WTC11 (cell line): ENCODE data around the gene OR5K3. TPM values are rescaled to one million over a fixed set of nuclear protein-coding genes. Genes with fewer than 3 reads are reported as not detected.

Source experiments
- ATAC-seq: fragments of 200-7000 bp; cut with Tn5 transposase; 2 replicates; pipeline ENCODE4 v1.10.0; 2021; ENCODE audit warnings: mild to moderate bottlenecking, moderate library complexity
- CTCF ChIA-PET: fragments of 300-600 bp; sonication (Branson Sonifier 250); formaldehyde crosslinking; loops from one replicate; lab custom pipeline; 2021; ENCODE audit warnings: antibody characterized with exemption; lab: Charles Lee
- POLR2A ChIA-PET: fragments of 350-600 bp; sonication (Branson Sonifier 250); formaldehyde crosslinking; loops from one replicate; lab custom pipeline; 2021; ENCODE audit warnings: antibody characterized with exemption; lab: Charles Lee
- DNase-seq: peaks from one replicate; pipeline ENCODE4 v3.0.0; 2021; ENCODE audit warnings: low spot score
- H3K27ac Mint-ChIP-seq: 2 replicates; pipeline ENCODE4 v1.8.0; 2021; ENCODE audit warnings: mixed read lengths
- H3K27me3 Mint-ChIP-seq: 2 replicates; pipeline ENCODE4 v1.8.0; 2021; ENCODE audit warnings: low read depth, mild to moderate bottlenecking, moderate library complexity, mixed read lengths
- H3K36me3 Mint-ChIP-seq: 2 replicates; pipeline ENCODE4 v1.8.0; 2021; ENCODE audit warnings: mixed read lengths
- H3K4me1 Mint-ChIP-seq: 2 replicates; pipeline ENCODE4 v1.8.0; 2022; ENCODE audit warnings: mixed read lengths
- H3K4me3 Mint-ChIP-seq: 2 replicates; pipeline ENCODE4 v1.8.0; 2021; ENCODE audit warnings: mild to moderate bottlenecking, moderate library complexity, mixed read lengths
- H3K9me3 Mint-ChIP-seq: 2 replicates; pipeline ENCODE4 v1.8.0; 2021; ENCODE audit warnings: mixed read lengths
- CBFB ChIP-seq: sonication (generic); formaldehyde crosslinking; IDR thresholded peaks from 2 replicates; pipeline ENCODE4 v1.8.1; 2022; ENCODE audit warnings: mild to moderate bottlenecking, low read depth, missing genetic modification reagents
- E2F1 ChIP-seq: sonication (generic); formaldehyde crosslinking; IDR thresholded peaks from 2 replicates; pipeline ENCODE4 v1.8.0; 2022; ENCODE audit warnings: mild to moderate bottlenecking, missing genetic modification reagents
- ELF4 ChIP-seq: sonication (generic); formaldehyde crosslinking; IDR thresholded peaks from 2 replicates; pipeline ENCODE4 v1.8.1; 2022; ENCODE audit warnings: low read depth, mild to moderate bottlenecking, moderate library complexity, missing genetic modification reagents
- EMX1 ChIP-seq: fragments of 250-450 bp; sonication (Bioruptor Pico); IDR thresholded peaks from 2 replicates; pipeline ENCODE4 v1.8.0; 2021; ENCODE audit warnings: mild to moderate bottlenecking
- ESRRA ChIP-seq: sonication (generic); formaldehyde crosslinking; IDR thresholded peaks from 2 replicates; pipeline ENCODE4 v1.8.1; 2022; ENCODE audit warnings: mild to moderate bottlenecking, missing genetic modification reagents, borderline replicate concordance
- FOXK1 ChIP-seq: sonication (generic); formaldehyde crosslinking; IDR thresholded peaks from 2 replicates; pipeline ENCODE4 v1.8.0; 2022; ENCODE audit warnings: mild to moderate bottlenecking, moderate library complexity, missing genetic modification reagents
- GTF2I ChIP-seq: fragments of 250-450 bp; sonication (Bioruptor Pico); conservative IDR thresholded peaks from 2 replicates; pipeline ENCODE4 v1.4.0; 2021; ENCODE audit warnings: mild to moderate bottlenecking
- IRF1 ChIP-seq: sonication (generic); formaldehyde crosslinking; IDR thresholded peaks from 2 replicates; pipeline ENCODE4 v1.8.0; 2023; ENCODE audit warnings: missing genetic modification reagents
- MLX ChIP-seq: sonication (generic); formaldehyde crosslinking; IDR thresholded peaks from 2 replicates; pipeline ENCODE4 v1.8.1; 2023; ENCODE audit warnings: mild to moderate bottlenecking, missing genetic modification reagents, moderate library complexity
- NFE2L1 ChIP-seq: sonication (generic); formaldehyde crosslinking; IDR thresholded peaks from 2 replicates; pipeline ENCODE4 v1.8.1; 2023; ENCODE audit warnings: missing genetic modification reagents
- NFYB ChIP-seq: sonication (generic); formaldehyde crosslinking; conservative IDR thresholded peaks from 2 replicates; pipeline ENCODE4 v1.8.0; 2022; ENCODE audit warnings: low read depth, missing genetic modification reagents
- NR1H2 ChIP-seq: sonication (generic); formaldehyde crosslinking; IDR thresholded peaks from 2 replicates; pipeline ENCODE4 v1.9.0; 2021; ENCODE audit warnings: mild to moderate bottlenecking, moderate library complexity, missing genetic modification reagents
- OVOL2 ChIP-seq: fragments of 250-450 bp; sonication (Bioruptor Pico); IDR thresholded peaks from 2 replicates; pipeline ENCODE4 v1.9.0; 2021; ENCODE audit warnings: mild to moderate bottlenecking, borderline replicate concordance
- SMAD3 ChIP-seq: sonication (generic); formaldehyde crosslinking; IDR thresholded peaks from 2 replicates; pipeline ENCODE4 v1.8.0; 2022; ENCODE audit warnings: missing genetic modification reagents, mild to moderate bottlenecking, borderline replicate concordance
- TEAD1 ChIP-seq: sonication (generic); formaldehyde crosslinking; IDR thresholded peaks from 2 replicates; pipeline ENCODE4 v1.8.0; 2022; ENCODE audit warnings: mild to moderate bottlenecking, missing genetic modification reagents
- TP53 ChIP-seq: sonication (generic); formaldehyde crosslinking; IDR thresholded peaks from 2 replicates; pipeline ENCODE4 v1.8.1; 2023; ENCODE audit warnings: mild to moderate bottlenecking, missing genetic modification reagents
- USF2 ChIP-seq: sonication (generic); formaldehyde crosslinking; IDR thresholded peaks from 2 replicates; pipeline ENCODE4 v1.8.1; 2023; ENCODE audit warnings: mild to moderate bottlenecking, missing genetic modification reagents, moderate library complexity
- ZNF138 ChIP-seq: sonication (generic); formaldehyde crosslinking; conservative IDR thresholded peaks from 2 replicates; pipeline ENCODE4 v1.8.1; 2022; ENCODE audit warnings: mild to moderate bottlenecking, moderate library complexity, missing genetic modification reagents
- ZNF281 ChIP-seq: sonication (generic); formaldehyde crosslinking; IDR thresholded peaks from 2 replicates; pipeline ENCODE4 v1.8.0; 2023; ENCODE audit warnings: mild to moderate bottlenecking, missing genetic modification reagents
- ZNF425 ChIP-seq: fragments of 250-450 bp; sonication (Bioruptor Pico); conservative IDR thresholded peaks from 2 replicates; pipeline ENCODE4 v1.9.0; 2021; ENCODE audit warnings: mild to moderate bottlenecking
- ZNF512 ChIP-seq: sonication (generic); formaldehyde crosslinking; IDR thresholded peaks from 2 replicates; pipeline ENCODE4 v1.8.1; 2022; ENCODE audit warnings: missing genetic modification reagents, borderline replicate concordance
- total RNA-seq: library from RNA; stranded (reverse); gene quantifications from 3 replicates; pipeline ENCODE4 v1.2.3, GENCODE V29; 2021

Gene OR5K3
- total RNA-seq, 1 experiment from 2014 or later: not detected

- ChIA-PET CTCF (no interaction called here), POLR2A (no interaction called here)
- Mint-ChIP-seq H3K4me1 (no peaks in the 10 kb centered on the region), H3K27ac (no peak overlapping the region), H3K27me3 (no peaks in the 10 kb centered on the region), H3K4me3 (no peak overlapping the region), H3K9me3 (no peaks in the 10 kb centered on the region), H3K36me3 (no peaks in the 10 kb centered on the region)
- ATAC-seq: no peak
- TF ChIP-seq MLX (CRISPR knock-in tag) (no peak), OVOL2 (CRISPR knock-in tag) (no peak), ESRRA (CRISPR knock-in tag) (no peak), FOXK1 (CRISPR knock-in tag) (no peak), ZNF425 (CRISPR knock-in tag) (no peak), E2F1 (no peak), GTF2I (CRISPR knock-in tag) (no peak), NFYB (CRISPR knock-in tag) (no peak), TEAD1 (CRISPR knock-in tag) (no peak), NFE2L1 (no peak), TP53 (no peak), ELF4 (no peak), ZNF138 (no peak), NR1H2 (no peak), EMX1 (no peak), ZNF281 (CRISPR knock-in tag) (no peak), CBFB (CRISPR knock-in tag) (no peak), IRF1 (CRISPR knock-in tag) (no peak), USF2 (no peak)
- no peak for DNase-seq
Observed at GRCh38 chr3:98371186-98371585, 19.3 kb upstream of the OR5K3 start.

GRCh38 chr3:98371853-98372252, 18.6 kb upstream of the OR5K3 start:
- POLR2A ChIA-PET: no interaction called here
- DNase-seq (no peak), ATAC-seq (no peak)
- CTCF ChIA-PET: no interaction called here
- no peaks in the 10 kb centered on the region for H3K9me3 Mint-ChIP-seq
- H3K27me3 Mint-ChIP-seq: no peaks in the 10 kb centered on the region
- no peak overlapping the region for H3K27ac Mint-ChIP-seq
- no peaks in the 10 kb centered on the region for H3K4me1 Mint-ChIP-seq
- TF ChIP-seq SMAD3 (no peak), ZNF512 (CRISPR knock-in tag) (peak; percentile 65; the same call in 1 of the 2 replicates)
- H3K4me3 Mint-ChIP-seq: no peak overlapping the region
- H3K36me3 Mint-ChIP-seq: no peaks in the 10 kb centered on the region
